IMR-90 (cell line): ENCODE results near the gene CELSR1.

ENCODE experiments used
- BHLHE40 ChIP-seq: fragments of 150-350 bp; IDR thresholded peaks from 2 replicates; pipeline ENCODE4 v1.6.1; 2016; ENCODE audit warnings: mild to moderate bottlenecking, low read depth, low read length
- CHD1 ChIP-seq: IDR thresholded peaks from 2 replicates; pipeline ENCODE4 v1.6.1; 2012; ENCODE audit warnings: low read depth, low read length, improper control_type of control experiment
- ELK1 ChIP-seq: fragments of 150-350 bp; IDR thresholded peaks from 2 replicates; pipeline ENCODE4 v1.6.1; 2016; ENCODE audit warnings: low read depth, mild to moderate bottlenecking, low read length, moderate library complexity, borderline replicate concordance
- MAFK ChIP-seq: IDR thresholded peaks from 2 replicates; pipeline ENCODE4 v1.6.1; 2012; ENCODE audit warnings: low read depth, low read length, improper control_type of control experiment
- MAZ ChIP-seq: IDR thresholded peaks from 2 replicates; pipeline ENCODE4 v1.6.1; 2012; ENCODE audit warnings: low read depth, mild to moderate bottlenecking, low read length, improper control_type of control experiment, moderate library complexity, borderline replicate concordance
- MXI1 ChIP-seq: IDR thresholded peaks from 2 replicates; pipeline ENCODE4 v1.6.1; 2012; ENCODE audit warnings: low read depth, mild to moderate bottlenecking, low read length, moderate library complexity, borderline replicate concordance
- POLR2A ChIP-seq: IDR thresholded peaks from 2 replicates; pipeline ENCODE4 v1.6.1; 2012; ENCODE audit warnings: mild to moderate bottlenecking, low read depth, low read length
- RAD21 ChIP-seq: IDR thresholded peaks from 2 replicates; pipeline ENCODE4 v1.6.1; 2012; ENCODE audit warnings: low read length, improper control_type of control experiment
- RFX5 ChIP-seq: IDR thresholded peaks from 2 replicates; pipeline ENCODE4 v1.8.0; 2012; ENCODE audit warnings: low read depth, mild to moderate bottlenecking, low read length, moderate library complexity
- SMC3 ChIP-seq: fragments of 150-350 bp; IDR thresholded peaks from 2 replicates; pipeline ENCODE4 v1.6.1; 2016; ENCODE audit warnings: low read depth, mild to moderate bottlenecking, antibody characterized with exemption, low read length, moderate library complexity
- TF ChIP-seq, protein P1 (sequence below): conservative IDR thresholded peaks from 2 replicates; pipeline ENCODE4 v1.5.1; 2012; ENCODE audit warnings: mild to moderate bottlenecking, low read depth, low read length, improper control_type of control experiment
- TF ChIP-seq, protein P2 (sequence below): fragments of 150-350 bp; IDR thresholded peaks from 2 replicates; pipeline ENCODE4 v1.6.1; 2017; ENCODE audit warnings: mild to moderate bottlenecking, antibody characterized with exemption, low read length, low read depth

DNA sequence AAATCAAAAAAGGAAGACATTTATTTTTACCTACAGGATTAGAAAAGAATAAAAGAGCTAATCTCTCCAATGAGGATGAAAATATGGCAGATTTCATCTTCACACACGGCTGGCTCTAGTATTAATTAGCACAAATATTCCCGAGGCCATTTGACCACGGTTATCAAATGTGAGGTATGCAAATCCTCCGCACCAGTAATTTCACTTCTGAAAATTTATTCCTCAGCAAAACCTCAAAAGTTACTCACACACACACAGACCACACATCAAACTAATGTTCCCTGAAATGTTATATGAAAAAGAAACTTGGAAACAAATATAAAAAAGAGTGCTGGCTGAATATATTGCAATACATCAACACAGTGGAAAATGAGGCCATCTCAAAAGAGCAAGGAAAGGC lies 32.8 kb downstream of the CELSR1 start:
- TF ChIP-seq, protein P1, sequence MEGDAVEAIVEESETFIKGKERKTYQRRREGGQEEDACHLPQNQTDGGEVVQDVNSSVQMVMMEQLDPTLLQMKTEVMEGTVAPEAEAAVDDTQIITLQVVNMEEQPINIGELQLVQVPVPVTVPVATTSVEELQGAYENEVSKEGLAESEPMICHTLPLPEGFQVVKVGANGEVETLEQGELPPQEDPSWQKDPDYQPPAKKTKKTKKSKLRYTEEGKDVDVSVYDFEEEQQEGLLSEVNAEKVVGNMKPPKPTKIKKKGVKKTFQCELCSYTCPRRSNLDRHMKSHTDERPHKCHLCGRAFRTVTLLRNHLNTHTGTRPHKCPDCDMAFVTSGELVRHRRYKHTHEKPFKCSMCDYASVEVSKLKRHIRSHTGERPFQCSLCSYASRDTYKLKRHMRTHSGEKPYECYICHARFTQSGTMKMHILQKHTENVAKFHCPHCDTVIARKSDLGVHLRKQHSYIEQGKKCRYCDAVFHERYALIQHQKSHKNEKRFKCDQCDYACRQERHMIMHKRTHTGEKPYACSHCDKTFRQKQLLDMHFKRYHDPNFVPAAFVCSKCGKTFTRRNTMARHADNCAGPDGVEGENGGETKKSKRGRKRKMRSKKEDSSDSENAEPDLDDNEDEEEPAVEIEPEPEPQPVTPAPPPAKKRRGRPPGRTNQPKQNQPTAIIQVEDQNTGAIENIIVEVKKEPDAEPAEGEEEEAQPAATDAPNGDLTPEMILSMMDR = no peak
- TF ChIP-seq MAZ = no peak
- no peak for TF ChIP-seq POLR2A
- TF ChIP-seq MAFK = no peak
- TF ChIP-seq BHLHE40 = no peak
- TF ChIP-seq CHD1 = no peak
- TF ChIP-seq RFX5 = no peak
- no peak for TF ChIP-seq ELK1
- TF ChIP-seq MXI1 = no peak
- no peak for TF ChIP-seq SMC3
- TF ChIP-seq, protein P2, sequence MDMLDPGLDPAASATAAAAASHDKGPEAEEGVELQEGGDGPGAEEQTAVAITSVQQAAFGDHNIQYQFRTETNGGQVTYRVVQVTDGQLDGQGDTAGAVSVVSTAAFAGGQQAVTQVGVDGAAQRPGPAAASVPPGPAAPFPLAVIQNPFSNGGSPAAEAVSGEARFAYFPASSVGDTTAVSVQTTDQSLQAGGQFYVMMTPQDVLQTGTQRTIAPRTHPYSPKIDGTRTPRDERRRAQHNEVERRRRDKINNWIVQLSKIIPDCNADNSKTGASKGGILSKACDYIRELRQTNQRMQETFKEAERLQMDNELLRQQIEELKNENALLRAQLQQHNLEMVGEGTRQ = no peak
- TF ChIP-seq RAD21 = no peak
